Tibial nerve (tissue), 4 donors: ENCODE results near the gene GRIK3. TPM values are rescaled to one million over a fixed set of nuclear protein-coding genes. Genes with fewer than 3 reads are reported as not detected.

Experiments
- DNase-seq, 2 donors: peaks; one replicate each; pipeline ENCODE4 v3.0.0-alpha.2; 2019; ENCODE audit warnings: low spot score in 2 of 2
- H3K27ac ChIP-seq, 4 donors: fragments of 200-600 bp; sonication (generic) in 3 of 4; one replicate each; pipeline ENCODE4 v1.5.1; 2017 to 2019; ENCODE audit warnings: mild to moderate bottlenecking in 1 of 4
- H3K27me3 ChIP-seq, 2 donors: fragments of 200-600 bp; sonication (generic) in 1 of 2; one replicate each; pipeline versions ENCODE4 v1.5.1 to v1.6.0; 2017 to 2019
- H3K36me3 ChIP-seq, 3 donors: fragments of 200-600 bp; sonication (generic); one replicate each; pipeline ENCODE4 v1.5.1; 2018 to 2019
- H3K4me1 ChIP-seq, 4 donors: fragments of 200-600 bp; sonication (generic) in 3 of 4; one replicate each; pipeline ENCODE4 v1.5.1; 2017 to 2019
- H3K4me3 ChIP-seq, 4 donors: fragments of 200-600 bp; sonication (generic) in 3 of 4; one replicate each; pipeline ENCODE4 v1.5.1; 2017 to 2019; ENCODE audit warnings: mild to moderate bottlenecking in 1 of 4, moderate library complexity in 1 of 4
- H3K9me3 ChIP-seq, 4 donors: fragments of 200-600 bp; sonication (generic) in 3 of 4; one replicate each; pipeline ENCODE4 v1.5.1; 2017 to 2019
- CTCF ChIP-seq, 5 experiments: fragments of 200-600 bp in 3 of 5; fragments of 450-650 bp in 2 of 5; sonication (generic) in 3 of 5; IDR thresholded peaks; one replicate each; pipeline ENCODE4 v1.5.1; 2016 to 2019; ENCODE audit warnings: antibody characterized with exemption in 5 of 5, mild to moderate bottlenecking in 3 of 5, moderate library complexity in 2 of 5
- EP300 ChIP-seq, 2 donors: sonication (generic); formaldehyde crosslinking; IDR thresholded peaks; one replicate each; pipeline ENCODE4 v1.6.1; 2017; ENCODE audit warnings: antibody characterized with exemption in 2 of 2, mild to moderate bottlenecking in 1 of 2
- POLR2A ChIP-seq, 2 donors: fragments of 450-650 bp; IDR thresholded peaks; one replicate each; pipeline ENCODE4 v1.6.1; 2017; ENCODE audit warnings: antibody characterized with exemption in 2 of 2, mild to moderate bottlenecking in 2 of 2, moderate library complexity in 2 of 2
- WGBS, 2 donors: methylation state at CpG; one replicate each; pipeline ENCODE4 v1.1.5; 2018; 5-methylcytosine and 5-hydroxymethylcytosine counted together
- total RNA-seq, 4 donors: library from RNA; depleted of rRNA; stranded (reverse); fragments of >200 nt; gene quantifications; one replicate each; pipeline ENCODE4 v1.1.0, GENCODE V29; 2016

GRIK3 gene
- total RNA-seq, 4 donors from 2014 or later, result 12.8 to 26.2 (median 21.7) TPM

- no peaks in the 10 kb centered on the region for H3K9me3 ChIP-seq
- 89 to 91% methylated on average over 6 of the region's 6 CpGs for WGBS, 2 donors
- no peaks in the 10 kb centered on the region for H3K27me3 ChIP-seq
- TF ChIP-seq EP300 (IDR thresholded peaks at IDR 0.05), result no peak
- no peak for TF ChIP-seq CTCF (IDR thresholded peaks at IDR 0.05)
- no peak for TF ChIP-seq POLR2A (IDR thresholded peaks at IDR 0.05)
- H3K36me3 ChIP-seq, result peaks cover 0 to 28% (median 0%) of the 10 kb centered on the region in 3 donors
- no peak overlapping the region for H3K4me3 ChIP-seq
- peak in 1 of 2 donors; percentile 0 for DNase-seq
- no peak overlapping the region for H3K27ac ChIP-seq
- H3K4me1 ChIP-seq, result peaks cover 0 to 14% (median 0%) of the 10 kb centered on the region in 4 donors
Observed at GRCh38 chr1:36881541-36881940, 152.8 kb downstream of the GRIK3 start.

- Histone ChIP-seq H3K27me3 (no peaks in the 10 kb centered on the region), H3K9me3 (no peaks in the 10 kb centered on the region), H3K36me3 (peaks cover 0 to 28% (median 0%) of the 10 kb centered on the region in 3 donors), H3K4me3 (no peak overlapping the region), H3K4me1 (peaks cover 0 to 10% (median 0%) of the 10 kb centered on the region in 4 donors), H3K27ac (no peak overlapping the region)
- TF ChIP-seq EP300 (IDR thresholded peaks at IDR 0.05) (no peak), CTCF (IDR thresholded peaks at IDR 0.05) (no peak), POLR2A (IDR thresholded peaks at IDR 0.05) (no peak)
- WGBS, 2 donors, result 91 to 96% methylated on average over 3 of the region's 3 CpGs
- peak in 1 of 2 donors; percentile 1 for DNase-seq
Observed at GRCh38 chr1:36881068-36881405, 153.3 kb downstream of the GRIK3 start.

GRCh38 chr1:36880155-36881067 is 153.9 kb downstream of the GRIK3 start:
- 87 to 89% methylated on average over 22 of the region's 22 CpGs for WGBS, 2 donors
- H3K4me1 ChIP-seq, result peaks cover 0 to 3% (median 0%) of the 10 kb centered on the region in 4 donors
- TF ChIP-seq POLR2A (IDR thresholded peaks at IDR 0.05), result no peak
- no peak for TF ChIP-seq EP300 (IDR thresholded peaks at IDR 0.05)
- TF ChIP-seq CTCF (IDR thresholded peaks at IDR 0.05), result no peak
- no peaks in the 10 kb centered on the region for H3K27me3 ChIP-seq
- peak in 1 of 2 donors; percentile 2 for DNase-seq
- H3K27ac ChIP-seq, result no peak overlapping the region
- H3K36me3 ChIP-seq, result peaks cover 0 to 28% (median 0%) of the 10 kb centered on the region in 3 donors
- no peaks in the 10 kb centered on the region for H3K9me3 ChIP-seq
- H3K4me3 ChIP-seq, result no peak overlapping the region

- no peak overlapping the region for H3K4me3 ChIP-seq
- peaks cover 0 to 28% (median 0%) of the 10 kb centered on the region in 3 donors for H3K36me3 ChIP-seq
- H3K27me3 ChIP-seq, result no peaks in the 10 kb centered on the region
- H3K9me3 ChIP-seq, result no peaks in the 10 kb centered on the region
- no peak for DNase-seq
- H3K4me1 ChIP-seq, result peaks cover 0 to 4% (median 0%) of the 10 kb centered on the region in 4 donors
- no peak for TF ChIP-seq POLR2A (IDR thresholded peaks at IDR 0.05)
- no peak for TF ChIP-seq CTCF (IDR thresholded peaks at IDR 0.05)
- TF ChIP-seq EP300 (IDR thresholded peaks at IDR 0.05), result no peak
- 91 to 96% methylated on average over 5 to 6 of the region's 6 CpGs for WGBS, 2 donors
- no peak overlapping the region for H3K27ac ChIP-seq
Observed at GRCh38 chr1:36879613-36880012, 154.7 kb downstream of the GRIK3 start.

GRCh38 chr1:36876990-36877389 is 157.3 kb downstream of the GRIK3 start:
- Histone ChIP-seq H3K4me3 (no peak overlapping the region), H3K4me1 (peaks cover 0 to 7% (median 0%) of the 10 kb centered on the region in 4 donors), H3K27ac (no peak overlapping the region), H3K27me3 (no peaks in the 10 kb centered on the region), H3K9me3 (no peaks in the 10 kb centered on the region), H3K36me3 (peaks cover 0 to 15% (median 0%) of the 10 kb centered on the region in 3 donors)
- TF ChIP-seq EP300 (IDR thresholded peaks at IDR 0.05) (no peak), POLR2A (IDR thresholded peaks at IDR 0.05) (no peak), CTCF (IDR thresholded peaks at IDR 0.05) (no peak)
- DNase-seq, result no peak
- 83 to 87% methylated on average over 1 of the region's 1 CpG for WGBS, 2 donors
